Common myeloid progenitor, CD34-positive (primary cell): ENCODE measurements around the gene TRANK1.
A peak's percentile ranks its signal among the peaks of the same experiment; 100 is the strongest.

Source experiments
- CTCF ChIA-PET: fragments of 350-600 bp; sonication (Branson Sonifier 250); formaldehyde crosslinking; loops from one replicate; lab custom pipeline; 2021; ENCODE audit warnings: antibody characterized with exemption; lab: Charles Lee
- POLR2A ChIA-PET: fragments of 350-600 bp; sonication (Branson Sonifier 250); formaldehyde crosslinking; loops from one replicate; lab custom pipeline; 2021; ENCODE audit warnings: antibody characterized with exemption; lab: Charles Lee
- DNase-seq, 3 donors: peaks; one replicate each; pipeline versions ENCODE4 v3.0.0 to v3.0.0-alpha.2; 2013
- H3K27ac ChIP-seq, 2 experiments: 1 replicate in 1 of 2; 2 replicates in 1 of 2; pipeline ENCODE4 v1.7.0; 2013; ENCODE audit warnings: inconsistent platforms in 2 of 2, low read length in 2 of 2, mild to moderate bottlenecking in 2 of 2, low read depth in 1 of 2, moderate library complexity in 1 of 2; ENCODE audit not compliant: severe bottlenecking in 2 of 2, insufficient read depth in 1 of 2, poor library complexity in 1 of 2
- H3K27me3 ChIP-seq, 5 experiments: replicated peaks in 2 of 5; 1 replicate in 3 of 5; 2 replicates in 2 of 5; pipeline versions ENCODE4 v1.6.1 to v1.7.0; 2013; ENCODE audit warnings: low read length in 4 of 5, mild to moderate bottlenecking in 2 of 5, moderate library complexity in 2 of 5, inconsistent platforms in 1 of 5; ENCODE audit not compliant: insufficient read depth in 5 of 5, control insufficient read depth in 4 of 5
- H3K36me3 ChIP-seq, 4 experiments: 1 replicate in 2 of 4; 2 replicates in 2 of 4; pipeline versions ENCODE4 v1.6.1 to v1.7.0; 2013; ENCODE audit warnings: low read length in 3 of 4, control low read depth in 1 of 4, mild to moderate bottlenecking in 1 of 4; ENCODE audit not compliant: control insufficient read depth in 4 of 4, insufficient read depth in 4 of 4
- H3K4me1 ChIP-seq, 4 experiments: 1 replicate in 3 of 4; 2 replicates in 1 of 4; pipeline versions ENCODE4 v1.6.1 to v1.7.1; 2013; ENCODE audit warnings: low read length in 3 of 4, mild to moderate bottlenecking in 3 of 4, control low read depth in 1 of 4, inconsistent platforms in 1 of 4, moderate library complexity in 1 of 4; ENCODE audit not compliant: control insufficient read depth in 4 of 4, insufficient read depth in 4 of 4; ENCODE audit errors: control extremely low read depth in 1 of 4
- H3K4me3 ChIP-seq, 7 experiments: 1 replicate in 4 of 7; 2 replicates in 3 of 7; pipeline versions ENCODE4 v1.5.1 to v1.7.0; 2013; ENCODE audit warnings: mild to moderate bottlenecking in 7 of 7, low read length in 6 of 7, moderate library complexity in 6 of 7, inconsistent platforms in 2 of 7, low read depth in 2 of 7, control low read depth in 1 of 7; ENCODE audit not compliant: insufficient read depth in 4 of 7, control insufficient read depth in 1 of 7; ENCODE audit errors: extremely low read depth in 1 of 7
- H3K9me3 ChIP-seq, 5 experiments: 1 replicate in 4 of 5; 2 replicates in 1 of 5; pipeline versions ENCODE4 v1.6.1 to v1.7.1; 2013; ENCODE audit warnings: low read length in 4 of 5, mild to moderate bottlenecking in 2 of 5, inconsistent platforms in 1 of 5, low read depth in 1 of 5, moderate library complexity in 1 of 5; ENCODE audit not compliant: control insufficient read depth in 4 of 5, insufficient read depth in 2 of 5; ENCODE audit errors: control extremely low read depth in 1 of 5
- WGBS: methylation state at CpG from one replicate; pipeline ENCODE4 v1.1.5; 2013; ENCODE audit not compliant: insufficient coverage; 5-methylcytosine and 5-hydroxymethylcytosine counted together

The TRANK1 gene

DNA sequence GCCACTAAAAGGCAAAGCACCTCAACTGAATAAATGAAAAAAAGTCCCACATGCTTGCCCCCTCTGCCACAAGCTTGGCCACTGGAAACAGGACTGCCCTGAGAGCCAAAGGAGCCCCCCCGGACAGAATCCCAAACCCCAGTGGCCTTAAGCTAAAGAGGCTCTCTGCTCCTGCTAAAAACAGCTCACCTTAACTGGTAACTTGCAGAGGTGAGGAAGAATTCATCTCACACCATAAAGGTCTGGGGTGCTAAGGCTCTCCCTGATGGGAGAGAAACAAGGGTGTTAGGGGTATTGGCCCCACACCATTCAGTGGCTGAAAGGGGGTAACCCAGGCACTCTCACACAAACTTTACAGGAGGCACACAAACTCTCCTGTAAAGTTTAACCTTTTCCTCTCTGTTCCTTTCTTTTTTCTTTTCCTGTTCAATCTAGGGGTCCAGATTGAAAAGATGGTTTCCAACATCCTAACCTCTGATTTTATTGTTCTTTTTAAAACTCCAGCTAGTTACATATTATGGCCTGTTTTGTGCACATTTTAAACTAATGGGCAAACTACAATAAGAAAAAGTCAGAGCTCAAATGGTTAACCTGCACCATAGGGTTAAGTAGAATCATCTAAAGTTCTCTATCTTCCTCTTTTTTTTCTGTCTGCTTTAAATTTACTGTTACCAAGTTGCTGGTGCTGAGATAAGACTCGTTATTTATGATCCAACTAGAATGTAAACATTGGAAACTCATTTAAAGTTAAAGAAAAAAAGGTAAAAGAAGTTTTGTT lies 19.9 kb downstream of the TRANK1 start:
- peak in 2 of 3 donors; percentile 64 to 80 for DNase-seq
- peaks cover 18 to 39% (median 31%) of the 10 kb centered on the region in 4 experiments for H3K4me1 ChIP-seq
- peak overlapping the region; percentile 69 to 88 for H3K27ac ChIP-seq
- no CpG with 5 or more reads among the region's 2 CpGs for WGBS
- peaks cover 0 to 13% (median 3%) of the 10 kb centered on the region in 4 experiments for H3K36me3 ChIP-seq
- H3K27me3 ChIP-seq = no peaks in the 10 kb centered on the region
- POLR2A ChIA-PET = interaction anchor here (0.6 to 0.7 kb wide), 2 partner anchors 12 to 68 kb away, joined by 3 to 5 read pairs; partner anchors contain the start of genes EPM2AIP1 and MLH1
- peak overlapping the region; percentile 33 to 85 (median 62) for H3K4me3 ChIP-seq
- H3K9me3 ChIP-seq = peaks cover 0 to 16% (median 6%) of the 10 kb centered on the region in 5 experiments
- CTCF ChIA-PET = interaction anchor here (1.4 to 7.3 kb wide), 5 partner anchors 9 to 33 kb away, joined by 4 to 110 read pairs (median 5); no protein-coding TSS in a partner anchor

GRCh38 chr3:36923981-36924743 lies 20.7 kb downstream of the TRANK1 start:
- Histone ChIP-seq H3K27ac (peak overlapping the region; percentile 69 to 88), H3K4me3 (peak overlapping the region; percentile 33 to 85 (median 62)), H3K36me3 (peaks cover 0 to 13% (median 1%) of the 10 kb centered on the region in 4 experiments), H3K9me3 (peaks cover 0 to 16% (median 6%) of the 10 kb centered on the region in 5 experiments), H3K27me3 (no peaks in the 10 kb centered on the region), H3K4me1 (peaks cover 18 to 40% (median 31%) of the 10 kb centered on the region in 4 experiments)
- DNase-seq = peak in 2 of 3 donors; percentile 42 to 58
- 24% methylated on average over 9 of the region's 11 CpGs for WGBS
- ChIA-PET POLR2A (interaction anchor here (0.7 kb wide), 1 partner anchor 25 kb away, joined by 4 read pairs; no protein-coding TSS in a partner anchor), CTCF (interaction anchor here (0.7 to 7.3 kb wide), 9 partner anchors 8 to 66 kb away, joined by 3 to 110 read pairs (median 5); partner anchors contain the start of gene TRANK1)

- peaks cover 18 to 46% (median 34%) of the 10 kb centered on the region in 4 experiments for H3K4me1 ChIP-seq
Measured at GRCh38 chr3:36923523-36923943, 21.3 kb downstream of the TRANK1 start.

GRCh38 chr3:36920884-36921567 lies 23.8 kb downstream of the TRANK1 start:
- DNase-seq = no peak
- H3K36me3 ChIP-seq = peaks cover 0 to 13% (median 0%) of the 10 kb centered on the region in 4 experiments
- no peaks in the 10 kb centered on the region for H3K27me3 ChIP-seq
- H3K4me3 ChIP-seq = no peak overlapping the region
- WGBS = 90% methylated on average over 5 of the region's 7 CpGs
- ChIA-PET POLR2A (no interaction called here), CTCF (interaction anchor here (0.6 to 7.3 kb wide), 3 partner anchors 8 to 23 kb away, joined by 3 to 110 read pairs (median 11); partner anchors contain the start of gene TRANK1)
- H3K4me1 ChIP-seq = peaks cover 24 to 52% (median 42%) of the 10 kb centered on the region in 4 experiments
- peaks cover 0 to 16% (median 6%) of the 10 kb centered on the region in 5 experiments for H3K9me3 ChIP-seq
- peak overlapping the region in 1 of 2 experiments; percentile 21 for H3K27ac ChIP-seq

More at GRCh38 chr3:36923523-36923943, 21.3 kb downstream of the TRANK1 start:
- peak in 2 of 3 donors; percentile 34 to 63 for DNase-seq
- CTCF ChIA-PET = interaction anchor here (0.7 to 7.3 kb wide), 10 partner anchors 10 to 66 kb away, joined by 3 to 110 read pairs (median 4); partner anchors contain the start of gene TRANK1
- Histone ChIP-seq H3K27ac (peak overlapping the region; percentile 69 to 88), H3K36me3 (peaks cover 0 to 13% (median 1%) of the 10 kb centered on the region in 4 experiments), H3K9me3 (peaks cover 0 to 16% (median 6%) of the 10 kb centered on the region in 5 experiments), H3K27me3 (no peaks in the 10 kb centered on the region), H3K4me3 (peak overlapping the region; percentile 12 to 85 (median 58))
- 39% methylated on average over 4 of the region's 6 CpGs for WGBS
- POLR2A ChIA-PET = interaction anchor here (0.7 to 1.3 kb wide), 3 partner anchors 19 to 24 kb away, joined by 4 to 11 read pairs (median 5); no protein-coding TSS in a partner anchor

DNA sequence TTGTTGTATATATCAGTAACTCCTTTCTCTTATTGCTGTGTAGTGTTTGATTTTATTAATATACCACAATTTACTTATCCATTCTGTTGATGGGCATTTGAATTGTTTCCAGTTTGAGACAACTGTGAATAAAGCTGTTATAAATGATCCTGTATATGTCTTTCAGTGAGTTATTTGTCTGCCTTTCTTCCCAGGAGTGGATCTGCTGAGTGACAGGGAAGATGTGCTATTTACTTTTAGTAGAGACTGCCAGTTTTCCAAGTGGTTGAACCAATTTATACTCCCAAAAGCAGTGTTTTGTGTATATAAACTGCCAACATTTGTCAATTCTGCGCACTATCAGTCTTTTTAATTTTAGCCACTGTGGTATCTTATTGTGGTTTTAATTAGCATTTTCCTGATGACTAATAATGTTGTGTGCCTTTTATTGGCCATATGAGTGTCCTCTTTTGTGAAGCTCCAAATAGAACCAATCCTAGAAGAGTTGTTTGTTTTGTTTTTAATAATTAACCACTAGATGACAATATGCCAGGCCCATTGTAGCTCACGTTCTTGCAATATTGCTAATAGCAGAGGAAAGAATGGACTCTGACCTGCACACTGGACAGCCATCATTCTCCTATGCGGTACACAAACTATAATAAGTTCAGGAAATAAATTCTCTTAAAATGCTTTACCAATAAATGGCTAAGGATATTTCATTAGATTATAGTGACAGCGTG lies 25.3 kb downstream of the TRANK1 start:
- H3K4me3 ChIP-seq = no peak overlapping the region
- ChIA-PET POLR2A (interaction anchor here (0.6 kb wide), 1 partner anchor 17 kb away, joined by 3 read pairs; no protein-coding TSS in a partner anchor), CTCF (interaction anchor here (0.7 to 7.3 kb wide), 5 partner anchors 12 to 51 kb away, joined by 3 to 110 read pairs (median 4); no protein-coding TSS in a partner anchor)
- H3K27ac ChIP-seq = no peak overlapping the region
- WGBS = no CpG with 5 or more reads among the region's 4 CpGs
- peaks cover 15 to 40% (median 33%) of the 10 kb centered on the region in 4 experiments for H3K4me1 ChIP-seq
- no peaks in the 10 kb centered on the region for H3K27me3 ChIP-seq
- H3K9me3 ChIP-seq = peaks cover 0 to 16% (median 6%) of the 10 kb centered on the region in 5 experiments
- no peak for DNase-seq
- peaks cover 0 to 13% (median 0%) of the 10 kb centered on the region in 4 experiments for H3K36me3 ChIP-seq
